ENCODE measurements around the gene NCLN.
A peak's percentile ranks its signal among the peaks of the same experiment; 100 is the strongest.
"Not testable (repeated sequence)": the region's sequence is repeated elsewhere in the genome, so short reads cannot be mapped to it uniquely, and the experiment has no call there.

Gene NCLN

GRCh38 chr19:3211191-3211590 lies 25.5 kb downstream of the NCLN start:
- H3K4me3 ChIP-seq (ENCODE audit: low read depth, low read length): no peak overlapping the region
- TF ChIP-seq CTCF (IDR thresholded peaks at IDR 0.05; ENCODE audit: low read depth, low read length): no peak

DNA sequence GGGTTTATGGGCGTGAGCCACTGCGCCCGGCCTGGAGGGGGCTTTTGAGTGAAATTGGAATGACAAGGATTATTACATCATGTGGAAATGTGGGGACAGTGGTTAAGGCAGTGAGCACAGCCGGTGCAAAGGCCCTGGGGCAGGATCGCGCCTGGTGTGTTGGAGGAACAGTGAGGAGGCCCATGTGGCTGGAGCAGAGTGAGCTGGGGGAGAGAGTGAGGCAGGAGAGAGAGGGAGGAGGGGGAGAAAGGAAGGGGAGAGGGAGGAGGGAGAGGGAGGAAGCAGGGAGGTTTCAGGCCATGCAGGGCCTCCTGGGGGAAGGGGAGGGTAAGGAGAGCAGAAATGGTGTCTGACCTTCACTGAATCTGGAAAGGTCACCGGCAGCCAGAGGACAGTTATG lies 27.4 kb downstream of the NCLN start:
- no peak overlapping the region for H3K4me3 ChIP-seq (ENCODE audit: low read depth, low read length)
- TF ChIP-seq CTCF (IDR thresholded peaks at IDR 0.05; ENCODE audit: low read depth, low read length): no peak

DNA sequence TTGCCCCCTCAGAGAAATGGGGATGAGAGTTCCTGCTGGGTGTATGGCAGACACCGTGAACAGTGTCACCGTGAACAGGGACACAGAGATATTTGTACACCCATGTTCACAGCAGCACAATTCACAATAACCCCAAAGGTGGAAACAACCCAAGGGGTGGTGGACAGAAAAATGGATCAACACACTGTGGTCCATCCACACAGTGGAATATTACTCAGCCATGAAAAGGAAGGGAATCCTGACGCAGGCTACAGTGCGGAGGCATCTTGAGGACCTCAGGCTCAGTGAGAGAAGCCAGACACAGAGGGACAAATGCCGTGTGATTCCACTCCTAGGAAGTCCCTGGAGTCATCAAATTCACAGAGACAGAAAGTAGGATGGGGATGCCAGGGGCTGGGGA lies 31.1 kb downstream of the NCLN start:
- no peak for TF ChIP-seq CTCF (IDR thresholded peaks at IDR 0.05; ENCODE audit: low read depth, low read length)
- H3K4me3 ChIP-seq (ENCODE audit: low read depth, low read length): no peak overlapping the region

GRCh38 chr19:3220576-3220975 lies 34.8 kb downstream of the NCLN start:
- TF ChIP-seq CTCF (IDR thresholded peaks at IDR 0.05; ENCODE audit: low read depth, low read length): no peak

GRCh38 chr19:3221576-3221975 lies 35.8 kb downstream of the NCLN start:
- not testable (repeated sequence) for H3K4me3 ChIP-seq (ENCODE audit: low read depth, low read length)

More at GRCh38 chr19:3220576-3220975, 34.8 kb downstream of the NCLN start:
- no peak overlapping the region for H3K4me3 ChIP-seq (ENCODE audit: low read depth, low read length)

- H3K4me3 ChIP-seq (ENCODE audit: low read depth, low read length): no peak overlapping the region
- TF ChIP-seq CTCF (IDR thresholded peaks at IDR 0.05; ENCODE audit: low read depth, low read length): no peak
Observed at GRCh38 chr19:3222709-3223108, 37.0 kb downstream of the NCLN start.

DNA sequence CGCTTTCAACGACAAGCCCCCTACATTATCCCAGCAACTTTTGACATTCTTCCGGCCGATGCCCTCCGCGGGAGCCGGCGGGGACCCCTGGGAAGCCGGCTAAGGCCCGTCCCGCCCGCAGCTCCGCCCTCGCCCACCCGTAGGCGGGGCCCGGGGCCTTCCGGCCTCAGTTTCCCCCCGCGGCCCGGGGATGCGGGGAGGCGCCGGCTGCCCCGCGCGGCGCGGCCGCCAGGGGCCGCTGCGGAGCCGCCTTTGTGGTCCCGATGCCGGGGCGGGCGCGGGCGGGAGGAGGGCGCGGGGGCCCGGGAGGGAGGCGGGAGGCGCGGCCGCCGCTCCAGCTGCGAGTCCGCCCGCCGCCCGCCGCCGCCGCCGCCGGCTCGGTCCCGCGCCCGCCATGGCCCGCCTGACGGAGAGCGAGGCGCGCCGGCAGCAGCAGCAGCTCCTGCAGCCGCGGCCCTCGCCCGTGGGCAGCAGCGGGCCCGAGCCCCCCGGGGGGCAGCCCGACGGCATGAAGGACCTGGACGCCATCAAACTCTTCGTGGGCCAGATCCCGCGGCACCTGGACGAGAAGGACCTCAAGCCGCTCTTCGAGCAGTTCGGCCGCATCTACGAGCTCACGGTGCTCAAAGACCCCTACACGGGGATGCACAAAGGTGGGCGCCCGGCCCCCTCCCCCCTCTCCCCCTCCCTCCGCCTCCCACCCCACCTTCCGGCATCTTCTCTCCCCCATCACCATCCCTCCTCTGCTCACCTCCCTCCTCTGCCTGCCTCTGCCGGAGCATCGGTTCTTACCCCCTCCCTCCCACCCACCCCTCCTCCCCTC lies 38.8 kb downstream of the NCLN start, which contains the start of gene CELF5:
Gene CELF5, plus strand, starts transcription at position 316 of the 823 bp plus-strand sequence. Its CDS starts 79 bp downstream, at position 395.
- H3K4me3 ChIP-seq (ENCODE audit: low read depth, low read length): peak within 1 kb of the TSS; percentile 27; the same call in 1 of the 2 replicates
- TF ChIP-seq CTCF (IDR thresholded peaks at IDR 0.05; ENCODE audit: low read depth, low read length): no peak

DNA sequence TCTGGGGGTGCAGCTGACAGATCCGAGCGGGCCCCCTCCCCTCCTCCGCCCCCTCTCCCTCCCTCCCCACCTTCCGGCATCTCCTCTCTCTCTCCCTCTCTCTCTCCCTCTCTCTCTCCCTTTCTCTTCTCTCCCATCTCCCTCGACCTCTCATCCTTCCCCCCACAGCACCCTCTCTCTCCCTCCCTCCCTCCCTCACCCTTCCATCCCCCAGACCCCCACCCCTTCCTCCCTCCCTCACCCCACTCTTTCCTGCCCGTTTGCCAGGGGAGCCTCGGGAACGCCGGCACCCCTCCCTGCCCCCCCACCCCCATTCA lies 39.4 kb downstream of the NCLN start:
- no peak for TF ChIP-seq CTCF (IDR thresholded peaks at IDR 0.05; ENCODE audit: low read depth, low read length)
- no peak overlapping the region for H3K4me3 ChIP-seq (ENCODE audit: low read depth, low read length)
